Adipose tissue (tissue), 3 donors: ENCODE results near the gene DNAJB2. TPM values are rescaled to one million over a fixed set of nuclear protein-coding genes. Genes with fewer than 3 reads are reported as not detected.

Experiments
- H3K27ac ChIP-seq: one replicate; pipeline ENCODE4 v1.5.1; 2013; ENCODE audit warnings: low read depth, low read length
- WGBS, 3 donors: extraction: QIAGEN DNeasy Blood & Tissue Kit; methylation state at CpG; one replicate each; pipeline ENCODE4 v1.1.7; 2013; 5-methylcytosine and 5-hydroxymethylcytosine counted together
- polyA plus RNA-seq, 3 donors: library from polyadenylated mRNA; stranded (reverse); fragments of 200-250 nt; gene quantifications; one replicate each; pipeline ENCODE4 v1.2.3, GENCODE V29; 2013
- donor health status: healthy with polysubstance abuse.
- donor health status: Bipolar disorder and iron deficiency.
- donor health status: healthy.

The DNAJB2 gene
- polyA plus RNA-seq = 10 to 100 TPM; 51.6 to 78.9 (median 68.9) TPM

GRCh38 chr2:219279151-219279915, at the start of gene DNAJB2:
DNAJB2 (plus strand) TSS chr2:219279366; CDS start chr2:219279834, 468 bp downstream.
- 0 to 2% (median 1%) methylated on average over 54 to 65 of the region's 65 CpGs for WGBS, 3 donors

GRCh38 chr2:219230059-219230540, 49.1 kb upstream of the DNAJB2 start:
- 0 to 1% (median 0%) methylated on average over 24 of the region's 24 CpGs for WGBS, 3 donors

More at GRCh38 chr2:219279151-219279915, at the start of gene DNAJB2:
- peak within 1 kb of the TSS; percentile 51 for H3K27ac ChIP-seq

GRCh38 chr2:219234331-219234730, 44.8 kb upstream of the DNAJB2 start:
- no peak overlapping the region for H3K27ac ChIP-seq
- 71 to 92% (median 90%) methylated on average over 3 of the region's 3 CpGs for WGBS, 3 donors

More at GRCh38 chr2:219230059-219230540, 49.1 kb upstream of the DNAJB2 start:
- H3K27ac ChIP-seq = no peak overlapping the region

GRCh38 chr2:219243291-219243761, 35.8 kb upstream of the DNAJB2 start:
- WGBS, 3 donors = 46 to 50% (median 46%) methylated on average over 28 of the region's 28 CpGs
- H3K27ac ChIP-seq = no peak overlapping the region

DNA sequence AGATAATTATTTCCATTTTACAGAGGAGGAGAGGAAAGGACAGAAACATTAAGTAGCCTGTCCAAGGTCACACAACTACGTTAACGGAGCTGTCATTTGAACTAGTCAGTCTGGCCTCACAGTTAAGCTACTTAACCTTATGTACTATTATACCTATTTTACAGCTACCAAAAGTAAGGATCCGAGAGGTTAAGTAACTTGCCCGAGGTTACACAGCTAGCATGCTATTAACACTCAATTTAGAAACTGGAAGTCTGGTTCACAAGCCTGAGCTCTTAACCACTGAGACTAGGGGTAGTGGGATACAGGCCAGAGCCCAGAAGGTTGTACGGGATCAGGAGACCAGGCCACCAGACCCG, 34.4 kb upstream of the DNAJB2 start:
- 17 to 37% (median 32%) methylated on average over 6 of the region's 6 CpGs for WGBS, 3 donors

DNA sequence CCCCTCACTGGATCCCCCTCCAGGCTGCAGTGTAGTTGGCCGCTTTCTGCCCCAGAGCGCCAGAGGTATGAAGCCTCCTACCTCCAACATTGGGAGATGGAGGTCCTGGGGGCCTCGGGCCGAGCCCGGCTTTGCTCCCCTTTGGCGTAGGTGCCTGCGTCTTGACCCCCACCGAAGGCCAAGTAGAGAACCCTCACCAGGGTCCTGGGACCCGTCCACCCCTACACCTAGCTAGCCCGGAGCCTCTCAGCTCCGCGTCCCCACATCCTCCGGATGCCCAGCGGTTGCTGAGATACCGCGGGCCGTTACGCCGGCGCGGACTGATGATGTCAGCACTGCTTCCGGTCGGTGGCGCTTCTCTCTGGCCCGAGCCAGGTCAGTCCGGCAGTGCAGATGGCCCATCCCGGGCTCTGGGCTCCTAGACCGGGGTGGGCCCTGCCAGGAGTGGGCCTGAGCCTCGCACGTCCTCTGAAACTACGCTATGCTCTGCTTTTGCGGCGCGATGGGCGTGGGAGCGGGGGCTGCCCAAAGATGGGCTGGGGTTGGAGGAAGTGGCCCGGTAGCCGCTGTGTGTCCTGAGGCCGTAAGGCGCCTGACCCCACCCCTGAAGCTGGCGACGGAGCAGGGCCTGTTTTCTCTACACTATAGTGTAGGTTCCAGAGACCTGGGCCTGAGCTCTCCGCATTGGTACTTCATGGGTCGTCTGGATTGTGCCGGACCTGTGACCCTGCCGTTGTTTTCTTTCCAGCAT, 33.8 kb upstream of the DNAJB2 start, which contains the start of the genes GLB1L and STK16:
TSS of gene GLB1L (minus strand) at position 297 of the 751 bp plus-strand sequence. CDS start 1,871 bp downstream, outside the sequence.
TSS of gene STK16 (plus strand) at position 332 of the 751 bp plus-strand sequence. CDS start 521 bp downstream, outside the sequence.
- 0 to 1% (median 1%) methylated on average over 41 to 46 of the region's 46 CpGs for WGBS, 3 donors
- peak within 1 kb of the TSS; percentile 87 for H3K27ac ChIP-seq

More for the DNA sequence above, 34.4 kb upstream of the DNAJB2 start:
- H3K27ac ChIP-seq = peak overlapping the region; percentile 75

DNA sequence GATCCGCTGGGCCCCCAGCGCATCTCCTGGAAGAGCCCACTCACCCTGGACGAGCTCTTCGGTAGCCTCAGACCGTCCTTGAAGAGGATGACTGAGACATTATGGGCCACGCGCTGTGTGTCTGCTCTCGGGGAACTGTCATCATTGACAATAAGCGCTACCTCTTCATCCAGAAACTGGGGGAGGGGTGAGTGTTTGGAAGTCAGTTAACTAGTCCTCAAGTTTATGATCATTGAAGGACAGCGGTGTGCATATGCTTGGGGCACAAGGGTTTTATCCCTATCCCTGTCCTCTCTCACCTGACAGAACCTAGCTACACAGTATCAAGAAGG, 33.3 kb upstream of the DNAJB2 start:
- WGBS, 3 donors = 14 to 18% (median 14%) methylated on average over 10 of the region's 10 CpGs
- H3K27ac ChIP-seq = peak overlapping the region; percentile 87

DNA sequence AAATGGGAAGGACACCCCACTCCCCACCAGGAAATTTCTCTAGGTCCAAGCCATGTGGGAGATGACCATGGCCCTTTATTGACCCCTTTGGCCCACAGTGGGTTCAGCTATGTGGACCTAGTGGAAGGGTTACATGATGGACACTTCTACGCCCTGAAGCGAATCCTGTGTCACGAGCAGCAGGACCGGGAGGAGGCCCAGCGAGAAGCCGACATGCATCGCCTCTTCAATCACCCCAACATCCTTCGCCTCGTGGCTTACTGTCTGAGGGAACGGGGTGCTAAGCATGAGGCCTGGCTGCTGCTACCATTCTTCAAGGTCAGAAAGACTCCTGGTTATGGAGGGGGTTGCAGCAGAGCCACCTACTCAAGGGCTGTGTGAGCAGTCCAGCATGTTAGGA, 32.6 kb upstream of the DNAJB2 start:
- no peak overlapping the region for H3K27ac ChIP-seq
- WGBS, 3 donors = 89 to 96% (median 95%) methylated on average over 10 of the region's 10 CpGs

DNA sequence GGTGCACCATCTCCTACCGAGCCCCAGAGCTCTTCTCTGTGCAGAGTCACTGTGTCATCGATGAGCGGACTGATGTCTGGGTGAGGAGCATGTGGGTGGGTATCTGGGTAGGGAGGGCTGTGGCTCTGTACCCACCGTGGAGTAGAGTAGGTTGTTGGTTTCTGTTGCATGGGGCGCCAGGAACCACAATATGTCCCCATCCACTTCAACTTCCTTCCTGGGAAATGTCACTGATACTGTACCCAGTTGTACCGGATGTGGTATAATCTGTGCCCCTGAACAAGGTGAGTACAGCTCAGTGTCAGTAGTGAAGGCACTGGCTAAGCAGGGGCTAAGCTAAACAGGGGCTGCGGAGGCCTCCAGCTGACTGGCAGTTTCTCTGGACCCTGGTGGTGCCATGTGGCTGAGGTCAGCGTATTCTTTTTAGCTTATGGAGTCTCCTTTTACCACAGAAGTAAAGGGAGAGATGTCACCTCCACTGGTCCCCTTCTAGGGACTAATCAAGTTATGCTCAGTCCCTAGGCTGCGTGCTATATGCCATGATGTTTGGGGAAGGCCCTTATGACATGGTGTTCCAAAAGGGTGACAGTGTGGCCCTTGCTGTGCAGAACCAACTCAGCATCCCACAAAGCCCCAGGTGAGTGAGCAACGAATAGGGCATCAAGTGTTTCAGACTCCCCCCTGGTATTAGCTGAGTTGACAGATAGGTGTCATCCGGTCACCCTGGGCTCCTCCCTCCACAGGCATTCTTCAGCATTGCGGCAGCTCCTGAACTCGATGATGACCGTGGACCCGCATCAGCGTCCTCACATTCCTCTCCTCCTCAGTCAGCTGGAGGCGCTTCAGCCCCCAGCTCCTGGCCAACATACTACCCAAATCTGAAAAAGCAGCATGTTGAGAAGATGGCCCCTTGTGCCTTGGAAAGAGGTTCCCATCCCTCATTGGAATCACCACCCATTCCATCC, 31.2 kb upstream of the DNAJB2 start:
- 69 to 87% (median 78%) methylated on average over 17 of the region's 17 CpGs for WGBS, 3 donors
- no peak overlapping the region for H3K27ac ChIP-seq

- peak overlapping the region; percentile 71 for H3K27ac ChIP-seq
- WGBS, 3 donors = 69 to 72% (median 70%) methylated on average over 2 of the region's 2 CpGs
Measured at GRCh38 chr2:219248845-219249202, 30.3 kb upstream of the DNAJB2 start.

DNA sequence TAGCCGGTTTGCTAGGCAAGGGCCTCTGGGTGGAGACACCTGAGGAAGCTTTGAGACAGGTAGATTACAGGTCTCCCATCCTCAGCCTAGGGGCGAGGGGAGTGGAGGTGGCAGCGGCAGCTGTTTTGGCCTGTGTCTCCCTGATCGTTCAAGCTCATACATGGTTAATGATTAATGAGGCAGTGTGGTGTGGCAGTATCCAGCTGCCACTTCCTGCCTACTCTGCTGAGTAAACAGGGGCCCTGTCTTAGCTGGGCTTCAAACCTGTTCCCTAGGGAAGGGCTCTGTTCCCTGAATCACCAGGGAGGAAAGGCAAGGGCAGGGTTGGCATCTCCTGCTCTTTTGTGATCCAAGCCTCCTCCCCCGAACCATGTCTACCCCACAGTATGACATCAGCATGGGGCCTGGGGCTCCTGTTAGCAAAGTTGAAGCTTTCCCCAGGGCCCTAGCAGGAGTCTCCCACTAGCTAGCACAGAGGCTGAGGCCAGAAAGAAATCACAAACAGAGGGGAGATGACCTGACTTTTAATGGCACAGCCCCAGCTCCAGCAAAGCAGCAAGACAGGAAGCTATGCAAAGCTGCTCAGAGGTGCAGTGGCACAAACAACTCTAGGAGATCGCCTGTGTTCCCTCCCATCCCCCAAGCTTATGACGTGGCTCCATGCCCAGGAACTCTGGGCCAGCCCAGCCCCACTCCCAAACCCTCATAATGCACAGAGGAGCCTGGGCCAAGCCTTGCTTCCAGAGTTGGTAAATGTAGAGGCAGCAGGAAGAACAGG, 29.8 kb upstream of the DNAJB2 start:
- WGBS, 3 donors = 5 to 22% (median 16%) methylated on average over 7 of the region's 7 CpGs

DNA sequence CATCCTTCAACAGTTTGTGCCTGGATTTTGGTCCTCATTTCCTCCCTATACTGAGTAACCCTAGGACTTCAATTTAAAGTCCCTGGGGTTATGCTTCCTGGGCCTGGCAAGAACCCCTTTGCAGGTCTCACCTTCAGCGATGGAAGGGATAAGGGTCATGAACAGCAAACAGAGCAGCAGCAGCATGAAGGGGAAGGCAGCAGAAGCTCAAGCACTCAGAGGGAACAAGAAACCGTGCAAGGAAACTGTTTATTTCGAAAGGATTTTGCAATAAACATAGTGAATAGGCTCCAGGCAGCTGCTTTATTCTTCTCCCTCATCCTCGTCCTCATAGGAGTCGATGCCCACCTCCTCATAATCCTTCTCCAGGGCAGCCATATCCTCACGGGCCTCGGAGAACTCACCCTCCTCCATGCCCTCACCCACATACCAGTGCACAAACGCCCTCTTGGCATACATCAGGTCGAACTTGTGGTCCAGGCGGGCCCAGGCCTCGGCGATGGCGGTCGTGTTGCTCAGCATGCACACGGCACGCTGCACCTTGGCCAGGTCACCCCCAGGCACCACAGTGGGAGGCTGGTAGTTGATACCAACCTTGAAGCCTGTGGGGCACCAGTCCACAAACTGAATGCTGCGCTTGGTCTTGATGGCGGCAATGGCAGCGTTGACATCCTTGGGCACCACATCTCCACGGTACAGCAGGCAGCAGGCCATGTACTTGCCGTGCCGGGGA, 29.0 kb upstream of the DNAJB2 start:
- no peak overlapping the region for H3K27ac ChIP-seq
- WGBS, 3 donors = 69 to 75% (median 70%) methylated on average over 22 of the region's 22 CpGs

More for the DNA sequence above, 29.8 kb upstream of the DNAJB2 start:
- H3K27ac ChIP-seq = peak overlapping the region; percentile 71

DNA sequence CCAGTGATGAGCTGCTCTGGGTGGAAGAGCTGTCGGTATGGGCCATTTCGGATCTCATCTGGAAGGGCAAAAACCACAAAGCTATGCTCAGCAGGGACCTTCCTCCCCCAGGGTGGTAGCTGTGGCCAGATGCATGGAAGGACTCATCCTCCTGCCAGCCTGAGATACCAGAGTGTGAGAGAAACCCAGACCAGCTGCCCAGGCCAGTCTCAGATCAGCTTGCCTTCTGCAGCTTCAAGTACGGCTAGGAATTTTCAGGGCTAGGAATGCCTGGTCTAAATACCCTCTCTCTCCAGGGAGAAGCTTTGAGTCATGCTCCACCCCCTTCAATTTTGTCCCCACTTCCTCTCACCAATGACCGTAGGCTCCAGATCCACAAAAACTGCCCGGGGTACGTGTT, 27.5 kb upstream of the DNAJB2 start:
- no peak overlapping the region for H3K27ac ChIP-seq
- WGBS, 3 donors = 54 to 80% (median 57%) methylated on average over 6 of the region's 6 CpGs

DNA sequence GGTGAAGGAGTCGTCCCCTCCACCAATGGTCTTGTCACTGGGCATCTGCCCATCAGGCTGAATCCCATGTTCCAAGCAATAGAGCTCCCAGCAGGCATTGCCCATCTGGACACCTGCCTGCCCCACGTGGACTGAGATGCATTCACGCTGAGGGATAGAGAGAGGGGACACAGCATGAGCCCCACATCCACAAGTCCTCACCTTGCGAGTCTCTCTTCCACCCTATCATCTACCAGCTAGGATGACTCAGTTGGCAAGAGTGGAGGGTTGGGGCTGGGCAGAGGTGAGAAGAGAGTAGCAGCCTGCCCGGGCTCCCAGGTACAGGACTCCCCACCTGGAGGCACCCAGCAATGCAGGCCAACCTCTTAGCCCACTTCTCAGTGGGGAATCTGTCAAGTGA, 27.1 kb upstream of the DNAJB2 start:
- 72 to 74% (median 72%) methylated on average over 5 of the region's 5 CpGs for WGBS, 3 donors
- no peak overlapping the region for H3K27ac ChIP-seq

DNA sequence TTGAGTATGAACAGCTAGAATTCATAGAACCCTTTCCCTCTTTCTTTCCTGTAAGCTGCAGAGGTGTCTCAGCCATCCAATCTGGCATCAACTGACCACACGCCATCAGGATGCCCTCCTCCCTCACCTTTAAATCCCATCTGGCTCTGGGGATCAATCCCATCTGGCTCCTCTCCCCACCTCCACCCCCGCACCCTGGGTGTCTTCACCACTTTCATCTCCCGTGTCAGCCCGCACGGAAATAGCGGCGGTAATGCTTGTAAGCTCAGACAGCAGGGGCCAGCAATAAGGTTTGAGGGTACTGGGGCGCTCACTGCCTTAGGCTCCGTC, 26.6 kb upstream of the DNAJB2 start:
- WGBS, 3 donors = 12 to 15% (median 12%) methylated on average over 9 of the region's 9 CpGs
- no peak overlapping the region for H3K27ac ChIP-seq

GRCh38 chr2:219252900-219253752, 26.0 kb upstream of the DNAJB2 start, which contains the start of gene TUBA4B:
TUBA4B (plus strand) TSS chr2:219253243; CDS start chr2:219253408, 165 bp downstream.
- H3K27ac ChIP-seq = no peak within 1 kb of the TSS
- WGBS, 3 donors = 3 to 4% (median 3%) methylated on average over 49 of the region's 49 CpGs
